H54 (cell line): Measurements from ENCODE around the gene SPATA25.
"Not testable (repeated sequence)": the region's sequence is repeated elsewhere in the genome, so short reads cannot be mapped to it uniquely, and the experiment has no call there.

Experiments used
- DNase-seq: peaks from one replicate; pipeline ENCODE4 v3.0.0; 2011; ENCODE audit warnings: low spot score, mixed read lengths; ENCODE audit not compliant: insufficient read length
- FAIRE-seq: peaks from 3 replicates; lab custom pipeline; 2011; peaks lifted over from hg19 to GRCh38; lab: Jason Lieb, UNC
- POLR2A ChIP-seq: IDR thresholded peaks from 2 replicates; pipeline ENCODE4 v1.6.1; 2011; ENCODE audit warnings: low read depth, mild to moderate bottlenecking, low read length

The SPATA25 gene

GRCh38 chr20:45874576-45874975 lies 12.8 kb downstream of the SPATA25 start:
- DNase-seq (no peak), FAIRE-seq (no peak)
- TF ChIP-seq POLR2A, result no peak

DNA sequence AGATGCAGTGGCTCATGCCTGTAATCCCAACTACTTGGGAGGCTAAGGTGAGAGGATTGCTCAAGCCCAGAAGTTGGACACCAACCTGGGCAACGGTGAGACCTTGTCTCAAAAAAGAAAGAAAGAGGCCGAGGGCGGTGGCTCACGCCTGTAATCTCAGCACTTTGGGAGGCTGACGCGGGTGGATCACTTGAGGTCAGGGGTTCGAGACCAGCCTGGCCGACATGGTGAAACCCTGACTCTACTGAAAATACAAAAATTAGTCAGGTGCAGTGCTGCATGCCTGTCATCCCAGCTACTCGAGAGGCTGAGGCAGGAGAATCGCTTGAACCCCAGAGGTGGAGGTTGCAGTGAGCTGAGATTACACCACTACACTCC lies 13.3 kb downstream of the SPATA25 start:
- FAIRE-seq, DNase-seq: not testable (repeated sequence)

GRCh38 chr20:45873409-45874103 lies 13.9 kb downstream of the SPATA25 start:
- DNase-seq, result no peak
- TF ChIP-seq POLR2A, result no peak
- no peak for FAIRE-seq

DNA sequence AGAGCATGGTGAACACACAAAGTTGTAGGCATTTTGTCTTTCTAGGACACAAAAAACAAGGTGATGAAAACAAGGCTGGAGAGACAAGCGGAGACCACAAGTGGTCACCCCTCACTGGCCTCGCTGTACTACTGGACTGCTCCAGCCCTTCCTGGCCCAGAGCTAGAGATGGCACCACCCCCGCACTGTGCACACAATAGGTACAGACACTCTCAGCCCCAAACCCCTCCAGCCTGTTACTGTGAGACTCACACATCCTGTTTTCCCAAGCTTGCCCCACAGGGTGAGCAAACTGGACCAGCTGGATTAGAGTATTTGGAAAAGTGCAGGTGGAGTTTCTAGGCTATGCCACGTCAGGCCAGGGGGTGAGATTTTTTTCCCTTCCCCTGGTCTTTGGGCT lies 14.8 kb downstream of the SPATA25 start:
- TF ChIP-seq POLR2A, result no peak
- FAIRE-seq (no peak), DNase-seq (no peak)

DNA sequence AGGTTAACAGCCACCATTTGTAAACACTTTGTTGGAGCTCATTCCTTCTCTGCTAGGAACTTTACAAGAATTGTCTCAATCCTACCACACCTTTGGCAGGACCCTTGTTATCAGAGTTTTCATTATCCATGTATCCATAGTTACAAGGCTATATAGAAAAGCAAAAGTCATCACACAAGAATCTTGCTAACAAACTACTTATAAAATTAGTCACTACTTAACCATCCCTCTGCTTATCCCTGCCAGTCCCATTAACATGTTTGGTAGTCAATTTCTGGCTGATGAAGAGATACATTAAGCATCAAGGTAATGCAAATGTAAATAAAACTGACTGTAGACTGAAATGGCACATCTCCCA lies 19.6 kb downstream of the SPATA25 start:
- no peak for TF ChIP-seq POLR2A
- peak; percentile 39 for DNase-seq
- peak; percentile 36 for FAIRE-seq

DNA sequence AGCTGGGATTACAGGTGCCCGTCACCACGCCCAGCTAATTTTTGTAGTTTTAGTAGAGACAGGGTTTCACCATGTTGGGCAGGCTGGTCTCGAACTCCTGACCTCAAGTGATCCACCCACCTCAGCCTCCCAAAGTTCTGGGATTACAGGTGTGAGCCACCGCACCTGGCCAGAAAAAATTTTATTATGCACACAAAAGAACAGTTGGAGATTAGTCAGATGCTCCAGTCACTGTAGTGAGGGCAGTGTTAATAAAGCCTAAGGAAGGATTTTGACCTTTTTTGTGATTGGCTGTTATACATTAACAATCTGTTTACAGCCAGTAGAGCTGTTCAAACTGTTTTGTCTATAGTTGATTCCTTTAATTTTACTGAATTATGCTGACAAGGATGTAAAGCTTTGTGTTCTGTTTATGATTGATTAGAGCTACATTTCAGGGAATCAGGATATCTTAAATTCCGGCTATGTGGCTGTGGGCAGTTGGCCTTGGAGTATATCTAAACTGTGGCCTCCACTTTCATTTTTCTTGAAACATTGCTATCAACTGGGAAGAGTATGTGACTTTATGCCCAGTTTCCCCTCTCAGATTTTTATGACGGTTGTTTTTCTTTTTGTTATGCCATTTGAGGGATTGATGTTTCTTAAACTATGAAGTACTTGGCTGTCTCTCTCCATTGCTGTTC lies 20.1 kb downstream of the SPATA25 start:
- TF ChIP-seq POLR2A, result no peak
- FAIRE-seq (no peak), DNase-seq (no peak)

- FAIRE-seq (no peak), DNase-seq (no peak)
- no peak for TF ChIP-seq POLR2A
These were observed 21.0 kb downstream of the SPATA25 start for GRCh38 chr20:45866454-45866853.

GRCh38 chr20:45863543-45864470 lies 23.6 kb downstream of the SPATA25 start:
- FAIRE-seq (no peak), DNase-seq (no peak)
- no peak for TF ChIP-seq POLR2A

GRCh38 chr20:45861221-45862075 lies 26.0 kb downstream of the SPATA25 start:
- FAIRE-seq (no peak), DNase-seq (no peak)
- no peak for TF ChIP-seq POLR2A

GRCh38 chr20:45860560-45861220 lies 26.7 kb downstream of the SPATA25 start:
- no peak for DNase-seq
- FAIRE-seq, result no peak
- TF ChIP-seq POLR2A, result no peak

- TF ChIP-seq POLR2A, result no peak
- FAIRE-seq (no peak), DNase-seq (no peak)
These were observed 27.5 kb downstream of the SPATA25 start for GRCh38 chr20:45859916-45860315.

DNA sequence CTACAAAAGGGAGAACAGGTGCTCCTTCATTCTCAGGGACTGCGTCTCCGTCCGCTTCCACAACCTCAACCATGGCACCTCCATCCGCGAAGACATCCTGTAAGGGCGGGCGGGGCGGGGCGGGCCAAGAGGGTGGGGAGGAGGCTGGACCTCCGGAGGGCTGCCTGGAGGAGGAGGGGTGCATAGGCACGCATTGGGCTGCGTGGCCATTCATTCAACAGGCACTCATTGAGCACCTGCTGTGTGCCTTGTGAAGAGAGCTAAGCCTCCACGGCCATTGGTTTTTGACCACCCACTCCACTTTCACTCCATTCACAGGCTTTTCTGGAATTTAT lies 29.6 kb downstream of the SPATA25 start:
- no peak for DNase-seq
- no peak for TF ChIP-seq POLR2A
- no peak for FAIRE-seq
